NCI-H1436 (cell line): ENCODE measurements around the gene C1QTNF3.
"Not testable (repeated sequence)": the region's sequence is repeated elsewhere in the genome, so short reads cannot be mapped to it uniquely, and the experiment has no call there.

Source experiments
- DNase-seq: peaks from one replicate; lab custom pipeline; 2025; lab: John Stamatoyannopoulos, UW

The C1QTNF3 gene

DNA sequence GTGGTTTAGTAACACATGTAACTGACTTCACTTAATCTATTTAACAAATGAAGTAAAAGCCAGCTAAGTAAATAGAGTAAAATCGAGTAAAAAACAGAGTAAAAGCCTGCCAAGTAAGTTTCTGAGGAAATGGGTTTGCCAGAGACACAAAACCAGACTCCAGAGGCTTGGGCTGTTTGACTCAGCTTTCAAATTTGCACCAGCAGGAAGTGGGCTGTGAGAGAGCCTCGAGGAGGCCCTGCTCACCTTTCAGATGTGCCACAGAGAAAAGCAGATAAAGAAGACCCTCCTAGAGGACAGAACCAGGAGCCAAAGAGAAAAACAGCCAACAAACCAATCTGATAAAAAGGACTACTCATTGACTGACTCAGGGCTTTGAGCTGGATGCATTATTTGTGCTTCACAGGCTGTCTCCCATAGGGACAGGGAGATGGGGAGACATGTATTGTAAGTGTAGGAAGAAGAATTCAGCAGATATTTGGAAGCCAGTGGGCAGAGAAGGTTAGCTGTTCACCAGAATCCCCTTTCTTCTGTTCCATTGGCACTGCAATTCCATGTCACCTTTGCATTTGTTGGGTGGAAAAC, 20.8 kb downstream of the C1QTNF3 start:
- no peak for DNase-seq

DNA sequence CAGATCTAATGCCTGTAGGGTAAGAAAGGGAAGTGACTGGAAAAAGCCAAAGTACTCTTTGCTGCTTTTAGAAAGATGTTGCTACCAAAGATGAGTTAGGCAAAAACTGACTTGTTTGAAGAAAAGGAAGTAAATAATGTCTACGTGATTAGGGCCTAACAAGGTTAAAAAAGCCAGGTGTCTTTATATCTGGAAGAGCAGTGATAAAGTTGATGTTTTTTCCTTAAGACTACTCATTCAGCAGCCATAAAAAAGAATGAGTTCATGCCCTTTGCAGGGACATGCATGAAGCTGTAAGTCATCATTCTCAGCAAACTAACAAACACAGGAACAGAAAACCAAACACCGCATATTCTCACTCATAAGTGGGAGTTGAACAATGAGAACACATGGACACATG, 21.7 kb downstream of the C1QTNF3 start:
- no peak for DNase-seq

- DNase-seq, result no peak
Measured at GRCh38 chr5:34020726-34021125, 22.3 kb downstream of the C1QTNF3 start.

DNA sequence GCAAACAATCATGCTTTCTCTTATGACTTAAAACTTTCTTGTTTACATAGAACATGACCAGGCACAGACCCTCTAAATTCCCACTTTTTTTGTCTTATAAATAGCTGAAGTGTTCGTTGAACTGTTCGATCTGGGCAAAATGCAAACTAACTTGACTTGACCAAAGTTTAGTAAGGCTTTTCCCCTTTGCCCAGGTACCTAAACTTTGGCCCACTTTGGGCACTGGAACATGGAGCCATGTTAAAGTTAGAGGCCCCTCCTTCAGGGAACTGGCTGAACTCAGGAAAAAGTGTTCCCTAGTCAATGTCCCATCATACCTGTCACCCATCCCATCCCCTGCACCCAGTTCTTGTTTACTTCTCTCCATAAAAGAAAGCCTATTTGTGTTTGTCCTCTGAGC, 25.8 kb downstream of the C1QTNF3 start:
- DNase-seq, result no peak

- no peak for DNase-seq
Measured at GRCh38 chr5:34016750-34017149, 26.3 kb downstream of the C1QTNF3 start.

DNA sequence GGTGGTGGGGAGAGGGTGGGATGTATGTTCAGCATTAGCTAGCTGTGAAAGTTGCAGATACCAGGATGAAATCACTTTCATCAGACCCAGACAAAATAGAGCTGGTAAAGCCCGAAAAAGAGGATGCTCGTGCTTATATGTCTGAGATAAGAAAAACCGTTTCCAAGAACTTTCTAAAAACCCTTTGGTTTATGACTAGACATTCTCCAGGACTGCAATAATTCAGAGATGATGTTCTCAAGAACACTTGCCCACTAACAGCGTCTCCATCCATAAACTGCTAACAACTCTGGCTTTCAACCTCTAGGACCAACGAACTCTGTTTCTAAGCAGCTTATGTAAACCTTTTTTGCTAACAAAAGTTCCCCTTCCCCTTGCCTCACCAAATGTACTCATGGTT, 26.8 kb downstream of the C1QTNF3 start:
- DNase-seq, result no peak

GRCh38 chr5:34015120-34015822, 27.7 kb downstream of the C1QTNF3 start:
- DNase-seq, result no peak

DNA sequence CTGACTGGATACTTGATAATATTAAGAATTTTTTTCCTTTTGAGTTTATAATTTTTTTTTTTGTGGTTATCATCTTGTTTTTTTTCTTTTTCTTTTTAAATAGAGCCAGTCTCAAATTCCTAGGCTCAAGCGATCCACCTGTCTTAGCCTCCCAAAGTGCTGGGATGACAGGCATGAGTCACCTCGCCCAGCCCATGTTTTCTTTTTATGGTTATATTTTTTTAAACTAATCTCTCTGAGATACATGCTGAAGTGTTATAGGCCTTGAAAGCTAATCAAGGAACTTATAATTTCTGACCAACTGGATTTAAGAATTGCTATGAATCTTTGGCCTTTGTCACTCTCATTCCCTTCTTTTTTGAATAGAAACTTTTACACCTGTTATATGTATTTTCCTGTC, 28.4 kb downstream of the C1QTNF3 start:
- DNase-seq, result no peak

- DNase-seq, result no peak
Measured at GRCh38 chr5:34013547-34013946, 29.5 kb downstream of the C1QTNF3 start.

- no peak for DNase-seq
Measured at GRCh38 chr5:34012791-34013190, 30.2 kb downstream of the C1QTNF3 start.

GRCh38 chr5:34011536-34011935, 31.5 kb downstream of the C1QTNF3 start:
- no peak for DNase-seq

DNA sequence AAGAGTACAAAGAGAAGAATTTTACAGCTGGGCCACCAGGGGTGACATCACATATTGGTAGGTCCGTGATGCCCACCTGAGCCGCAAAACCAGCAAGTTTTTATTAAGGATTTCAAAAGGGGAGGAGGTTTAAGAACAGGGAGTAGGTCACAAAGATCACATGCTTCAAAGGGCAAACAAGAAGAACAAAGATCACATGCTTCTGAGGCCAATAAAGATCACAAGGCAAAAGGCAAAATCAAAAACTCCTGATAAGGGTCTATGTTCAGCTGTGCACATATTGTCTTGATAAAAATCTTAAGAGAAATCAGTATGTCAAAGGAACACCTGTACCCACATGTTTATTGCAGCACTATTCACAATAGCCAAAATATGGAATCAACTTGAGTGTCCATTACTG, 32.9 kb downstream of the C1QTNF3 start:
- not testable (repeated sequence) for DNase-seq

- DNase-seq, result no peak
Measured at GRCh38 chr5:34009610-34010009, 33.4 kb downstream of the C1QTNF3 start.

- no peak for DNase-seq
Measured at GRCh38 chr5:34008802-34009201, 34.2 kb downstream of the C1QTNF3 start.

DNA sequence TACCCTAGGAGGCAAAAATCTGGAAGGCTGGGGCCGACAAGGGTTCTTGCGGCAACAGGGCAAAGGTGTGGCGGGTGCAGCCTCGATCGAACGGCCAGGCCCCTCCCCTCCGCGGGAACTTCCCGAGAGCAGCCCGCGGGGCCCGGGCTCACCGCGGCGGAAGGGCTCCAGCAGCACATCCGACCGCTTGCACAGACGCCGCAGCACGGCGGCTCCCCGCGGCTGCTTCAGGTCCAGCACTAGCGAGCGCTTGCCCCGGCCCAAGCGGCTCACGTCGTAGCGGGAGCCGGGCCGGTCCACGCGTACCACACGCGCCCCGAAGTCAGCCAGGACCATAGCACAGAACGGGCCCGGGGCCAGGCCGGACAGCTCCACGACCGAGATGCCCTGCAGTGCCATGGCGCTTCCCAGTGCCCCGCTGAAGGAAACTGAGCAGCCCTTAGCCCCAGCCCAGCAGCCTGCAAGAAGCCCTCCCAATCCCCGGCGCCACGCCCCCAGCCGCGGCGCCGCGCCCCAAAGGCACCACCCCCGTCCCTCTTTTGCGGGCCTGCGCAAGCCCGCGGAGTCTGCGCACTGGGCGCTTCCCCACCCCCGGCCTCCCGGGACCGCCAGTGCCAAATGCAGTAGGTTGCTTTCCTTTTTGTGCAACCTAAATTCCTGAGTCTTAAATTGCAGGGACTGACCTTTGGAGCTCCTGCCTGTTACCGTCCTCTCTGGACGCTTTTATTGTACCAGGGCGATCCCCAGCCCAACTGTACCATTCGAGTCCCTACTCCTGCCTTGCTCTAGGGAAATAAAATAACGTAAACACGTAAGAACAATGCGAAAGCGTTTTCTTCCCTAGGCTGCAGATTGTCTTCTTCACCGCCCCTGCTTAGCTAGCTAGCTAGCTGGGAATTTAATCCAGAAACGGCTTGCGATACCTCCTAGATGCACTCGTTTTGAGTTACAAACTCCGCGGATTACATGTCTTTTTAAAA, 35.1 kb downstream of the C1QTNF3 start, which contains the start of gene AMACR:
Gene AMACR (minus strand): TSS at position 430 of the 980 bp plus-strand sequence. CDS start 31 bp downstream, at position 399.
- DNase-seq, result peak; percentile 87

DNA sequence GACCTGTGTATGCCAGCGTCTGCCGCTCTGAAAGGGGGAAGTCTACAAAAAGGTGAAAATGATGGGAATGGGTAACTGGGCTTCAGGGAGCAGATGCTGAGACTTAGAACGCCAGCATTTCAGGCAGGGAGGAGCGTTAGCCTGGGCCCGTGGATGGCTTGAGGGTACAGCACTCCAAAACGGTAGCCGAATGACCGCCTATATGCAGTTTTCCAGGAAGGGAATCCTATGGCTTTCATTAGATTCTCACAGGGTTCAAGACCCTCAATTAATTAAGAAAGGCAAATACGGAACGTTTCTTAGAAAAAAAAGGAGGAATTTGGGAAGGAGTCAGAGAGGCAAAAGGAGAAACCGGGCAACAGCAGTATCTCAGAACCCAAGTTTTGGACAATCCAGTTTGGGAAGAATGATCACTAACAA, 35.8 kb downstream of the C1QTNF3 start:
- DNase-seq, result no peak

- no peak for DNase-seq
Measured at GRCh38 chr5:34005681-34006080, 37.3 kb downstream of the C1QTNF3 start.

DNA sequence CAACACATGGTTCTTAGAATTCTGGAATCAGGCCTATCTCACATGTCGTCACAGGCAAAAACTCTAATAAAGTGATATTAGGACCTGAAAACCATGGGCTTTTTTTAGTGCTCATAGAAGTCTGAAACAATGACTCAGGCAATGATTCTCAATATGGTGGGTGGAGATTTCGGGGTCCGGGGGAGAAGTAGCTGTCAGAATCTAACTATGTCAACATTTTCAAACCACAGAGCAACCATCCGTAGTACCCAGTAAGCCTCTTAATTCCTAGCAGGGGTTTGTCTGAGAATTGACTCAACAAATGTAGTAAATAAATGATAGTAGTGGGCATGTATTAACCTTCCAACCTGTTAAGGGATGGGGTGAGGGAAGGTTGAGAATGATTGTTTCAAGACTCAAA, 37.8 kb downstream of the C1QTNF3 start:
- DNase-seq, result no peak

- no peak for DNase-seq
Measured at GRCh38 chr5:34003941-34004340, 39.1 kb downstream of the C1QTNF3 start.

GRCh38 chr5:34002629-34003328, 40.2 kb downstream of the C1QTNF3 start:
- DNase-seq, result no peak

GRCh38 chr5:34001241-34001841, 41.7 kb downstream of the C1QTNF3 start:
- DNase-seq, result peak; percentile 90

GRCh38 chr5:33999978-34000377, 43.0 kb downstream of the C1QTNF3 start:
- no peak for DNase-seq
